ENCODE data around the gene RARA.

Gene RARA

GRCh38 chr17:40315678-40316570 is 6.9 kb downstream of the RARA start:
- DNase-seq (ENCODE audit: low spot score), result peak; percentile 49

DNA sequence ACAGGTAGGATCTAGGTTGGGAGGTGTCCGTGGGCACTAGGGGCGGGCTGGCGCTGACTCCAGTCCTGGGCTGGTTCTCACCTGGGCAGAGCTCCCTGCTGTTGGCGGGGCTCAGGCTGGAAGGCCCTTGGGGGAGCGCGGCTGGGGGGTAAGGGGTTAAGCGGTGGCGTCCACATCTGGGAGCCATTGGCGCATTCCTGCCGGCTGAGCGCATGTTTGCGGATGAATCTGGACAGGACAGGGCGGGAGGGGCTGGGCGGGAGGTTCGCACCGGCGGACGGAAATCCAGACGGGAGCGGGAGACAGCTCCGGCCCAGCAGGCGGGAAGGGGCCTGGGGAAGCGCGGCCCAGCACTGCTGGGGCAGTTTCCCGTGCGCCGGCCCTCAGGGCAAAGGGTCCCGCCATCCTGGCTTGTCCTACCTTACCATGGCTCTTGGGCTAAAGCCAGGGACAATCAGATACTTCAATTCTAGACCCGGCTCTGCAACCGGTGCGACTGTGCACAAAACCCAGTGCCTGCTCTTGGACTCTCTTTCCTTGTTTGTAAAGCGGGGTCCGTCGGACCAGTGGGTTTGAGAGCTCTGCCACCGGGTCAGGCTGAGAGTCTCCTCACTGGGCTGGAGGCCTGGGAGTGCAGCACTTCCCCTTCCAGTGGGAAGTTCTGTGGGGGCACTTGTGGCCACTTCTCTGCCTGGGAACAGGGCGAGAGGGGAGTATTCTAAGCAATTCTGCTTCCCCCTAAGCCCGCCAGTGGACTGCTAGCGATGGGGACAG is 7.8 kb downstream of the RARA start:
- peak; percentile 87 for DNase-seq (ENCODE audit: low spot score)

DNA sequence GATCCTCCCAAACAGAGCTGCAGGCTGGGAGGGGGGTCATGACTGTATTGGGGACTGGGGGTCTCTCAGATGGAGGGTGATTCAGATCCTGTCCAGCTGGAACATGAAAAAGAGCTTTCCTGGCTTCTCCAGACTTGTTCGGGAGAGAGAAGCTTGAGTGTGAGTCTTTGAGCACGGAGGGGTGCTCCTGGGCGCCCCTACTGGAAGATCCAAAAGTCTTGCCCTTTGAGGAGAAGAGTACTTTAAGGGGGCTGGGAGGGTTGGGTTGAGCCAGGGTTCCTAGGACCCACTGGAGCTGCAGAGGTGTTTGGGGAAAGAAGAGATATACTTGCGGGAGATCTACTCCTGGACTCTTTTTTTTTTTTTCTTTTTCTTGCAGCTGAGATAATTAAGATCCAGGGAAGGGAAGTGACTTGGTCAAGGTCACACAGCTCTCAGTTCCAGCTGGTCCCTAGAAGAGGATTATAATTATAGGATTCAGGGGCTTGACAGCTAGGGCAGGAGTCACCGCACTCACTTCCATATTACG is 8.4 kb downstream of the RARA start:
- DNase-seq (ENCODE audit: low spot score), result peak; percentile 79

GRCh38 chr17:40317880-40318829 is 9.2 kb downstream of the RARA start:
- peak; percentile 96 for DNase-seq (ENCODE audit: low spot score)

DNA sequence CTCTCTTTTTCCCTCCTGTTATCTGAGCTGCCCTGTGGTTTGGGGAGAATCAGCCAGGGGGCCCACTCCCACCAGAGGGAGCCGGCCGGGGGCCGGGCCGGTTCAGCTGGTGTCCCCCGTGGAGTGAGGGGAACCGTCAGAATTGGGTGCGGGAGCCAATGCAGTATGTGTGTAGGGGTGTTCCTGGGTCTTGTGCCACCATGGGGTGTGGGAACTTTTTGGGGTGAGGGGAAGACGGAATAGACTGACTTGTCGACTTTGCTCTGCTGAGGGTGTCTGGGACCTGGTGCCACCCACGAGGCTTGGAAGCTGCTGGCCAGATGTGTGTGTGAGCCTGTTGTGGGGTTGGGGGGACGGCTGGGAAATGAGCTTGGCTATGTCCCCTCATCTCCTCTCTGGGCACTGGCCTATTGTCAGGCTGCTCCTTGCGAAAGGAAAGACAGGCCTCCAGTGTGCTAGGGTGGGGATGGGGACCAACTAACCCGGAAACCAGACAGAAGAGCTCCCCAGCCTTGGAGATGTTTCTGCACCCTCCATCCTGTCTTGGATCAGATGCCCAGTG is 9.9 kb downstream of the RARA start:
- DNase-seq (ENCODE audit: low spot score), result no peak

DNA sequence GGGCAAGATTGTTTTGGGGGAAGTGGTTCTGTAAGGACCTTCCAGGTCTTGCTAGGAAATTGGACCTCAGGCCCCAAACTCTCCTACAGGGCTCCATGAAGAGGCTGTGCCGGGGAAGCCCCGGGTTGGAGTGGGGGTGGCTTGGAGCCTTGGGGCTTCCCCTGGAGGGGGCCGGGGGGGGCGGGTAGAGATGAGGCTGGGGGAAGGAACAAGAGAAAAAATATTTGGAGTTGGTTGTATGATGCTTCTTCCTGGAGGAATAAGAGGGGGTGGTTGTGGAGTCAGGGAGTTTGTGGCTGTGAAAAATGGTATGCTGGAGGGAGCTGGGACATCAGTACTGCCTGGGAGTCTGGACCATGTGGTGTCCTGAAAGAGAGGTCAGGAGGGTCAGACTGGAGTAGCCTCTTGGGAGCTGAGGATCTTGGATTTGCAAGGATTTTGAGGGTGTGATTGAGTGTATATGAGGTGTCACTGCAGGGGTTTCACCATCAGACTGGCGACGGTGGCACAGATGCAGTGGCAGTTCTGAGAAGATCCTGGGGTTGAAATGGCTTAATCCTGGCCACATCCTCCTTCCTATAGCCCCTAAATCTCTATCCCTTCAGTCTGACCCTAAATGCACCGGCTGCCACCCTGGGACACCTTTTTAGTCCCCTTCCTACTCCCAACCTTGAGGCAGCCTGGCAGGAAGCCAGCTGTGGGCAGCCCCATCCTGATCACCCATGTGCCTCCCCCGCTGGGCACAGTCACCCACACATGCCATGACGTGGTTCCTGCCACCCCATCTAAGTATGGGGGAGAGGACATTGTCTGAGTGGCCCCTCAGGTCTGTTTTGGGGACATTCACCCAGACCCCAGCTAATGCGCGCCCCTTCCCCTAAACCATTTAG is 10.9 kb downstream of the RARA start:
- no peak for DNase-seq (ENCODE audit: low spot score)

GRCh38 chr17:40320756-40321523 is 12.0 kb downstream of the RARA start:
- DNase-seq (ENCODE audit: low spot score), result no peak

- no peak for DNase-seq (ENCODE audit: low spot score)
Measured at GRCh38 chr17:40321524-40321929, 12.5 kb downstream of the RARA start.

GRCh38 chr17:40321961-40322357 is 13.0 kb downstream of the RARA start:
- no peak for DNase-seq (ENCODE audit: low spot score)

DNA sequence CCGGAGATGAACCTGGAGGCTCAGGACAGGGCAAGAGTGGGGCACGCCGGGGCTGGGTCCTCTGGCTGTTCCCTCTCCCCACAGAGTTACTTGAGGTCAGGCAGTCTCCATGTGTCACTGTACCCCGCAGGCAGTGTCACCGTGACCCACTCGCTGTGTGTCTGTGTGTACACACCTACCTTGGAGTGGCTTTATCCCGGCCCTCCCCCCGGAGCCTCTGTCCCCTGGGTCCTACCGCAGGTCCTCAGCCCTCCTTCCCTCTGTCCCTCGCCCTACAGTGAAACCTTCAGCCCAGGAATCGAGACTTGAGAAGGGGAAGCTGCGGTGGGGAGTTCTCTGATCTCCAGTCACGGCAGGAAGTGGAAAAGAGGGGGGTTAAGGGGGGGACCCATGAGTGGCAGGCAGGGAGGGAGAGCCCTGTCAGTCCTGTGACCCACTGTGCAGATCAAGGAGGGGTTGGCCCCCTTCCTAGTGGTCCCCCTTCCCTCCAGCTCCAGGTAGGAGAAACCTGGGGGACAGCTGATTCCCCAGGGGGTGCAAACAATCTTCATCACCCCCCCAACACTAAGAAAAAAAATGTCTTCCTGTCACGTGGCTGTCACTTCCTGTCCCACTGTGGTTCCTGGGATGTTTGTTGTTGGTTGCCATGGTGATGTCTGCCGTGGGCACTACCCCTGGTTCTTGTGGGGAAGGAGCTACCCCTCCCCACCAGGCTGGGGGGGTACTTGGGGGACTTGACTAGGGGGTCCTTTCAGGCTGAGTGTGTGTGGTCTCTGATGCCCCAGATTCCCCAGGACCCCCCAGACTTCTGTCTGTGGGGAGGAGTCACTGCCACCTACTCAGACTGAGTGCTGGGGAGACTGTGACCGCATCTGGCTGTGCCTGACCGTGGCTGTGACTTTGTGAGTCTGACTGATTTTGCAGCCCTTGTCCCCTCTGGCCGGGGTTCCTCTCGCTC is 13.7 kb downstream of the RARA start:
- DNase-seq (ENCODE audit: low spot score), result peak; percentile 75

DNA sequence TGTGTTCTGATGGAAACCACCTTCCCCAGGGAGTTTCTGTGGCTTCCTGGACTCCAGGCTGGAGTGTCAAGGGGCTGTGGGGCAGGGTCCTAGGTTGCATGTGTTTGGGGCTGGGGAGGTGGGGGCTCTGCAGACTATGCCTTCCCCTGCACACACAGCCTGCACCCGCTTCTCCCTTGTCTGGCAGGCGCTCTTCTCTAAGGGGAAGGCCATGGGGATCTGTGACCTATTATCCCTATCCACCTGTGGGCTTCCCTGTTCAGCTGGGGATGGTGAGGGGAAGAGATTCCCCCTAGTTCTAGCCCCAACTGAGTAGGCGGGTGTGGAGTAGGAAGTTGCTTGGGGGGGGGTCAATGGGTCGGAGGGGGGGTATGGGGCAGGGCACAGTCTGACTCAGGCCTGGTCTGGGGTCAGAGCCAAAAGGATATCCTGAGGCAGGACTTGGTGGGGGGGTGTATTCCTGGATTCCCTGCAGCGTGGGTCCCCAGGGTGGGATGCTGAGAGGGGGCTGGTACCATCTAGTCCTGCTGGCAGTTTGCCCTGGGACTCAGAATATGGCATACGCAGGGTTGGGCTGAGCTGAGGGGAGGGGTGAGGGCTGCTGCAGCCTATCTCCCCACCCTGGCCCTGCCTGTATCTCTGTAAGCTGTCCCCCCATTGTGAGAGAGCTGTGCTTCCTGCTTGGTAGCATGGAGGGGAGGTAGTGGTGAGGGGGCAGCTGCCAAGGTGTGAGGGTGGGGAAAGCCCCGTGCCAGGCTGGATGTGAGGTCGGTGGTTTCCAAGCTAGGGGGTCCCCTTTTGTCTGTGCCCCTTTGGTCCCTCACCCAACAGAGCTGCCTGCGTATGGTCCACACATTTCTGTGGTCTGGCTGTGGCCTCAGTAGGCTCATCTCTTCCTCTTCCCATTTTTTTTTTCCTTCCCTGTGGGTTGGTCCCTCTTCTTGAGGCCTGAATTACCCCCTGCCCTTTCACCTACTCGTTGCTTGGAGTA is 14.7 kb downstream of the RARA start:
- no peak for DNase-seq (ENCODE audit: low spot score)

- no peak for DNase-seq (ENCODE audit: low spot score)
Measured at GRCh38 chr17:40325156-40326013, 16.4 kb downstream of the RARA start.

GRCh38 chr17:40326014-40326831 is 17.2 kb downstream of the RARA start:
- no peak for DNase-seq (ENCODE audit: low spot score)

- DNase-seq (ENCODE audit: low spot score), result no peak
Measured at GRCh38 chr17:40326832-40327199, 17.8 kb downstream of the RARA start.

- DNase-seq (ENCODE audit: low spot score), result no peak
Measured at GRCh38 chr17:40327244-40327729, 18.3 kb downstream of the RARA start.

Measured in ecto neural progenitor cell (in vitro differentiated cells).